Neural progenitor cell (in vitro differentiated cells): ENCODE measurements around the gene B3GNT9.

Experiments used
- EZH2 ChIP-seq: fragments of 200-600 bp; sonication (generic); IDR thresholded peaks from 2 replicates; pipeline ENCODE4 v1.6.1; 2017; ENCODE audit warnings: antibody characterized with exemption, mild to moderate bottlenecking, moderate library complexity
- EZH2phosphoT487 ChIP-seq: fragments of 200-600 bp; sonication (generic); IDR thresholded peaks from 2 replicates; pipeline ENCODE4 v1.6.1; 2017; ENCODE audit warnings: antibody characterized with exemption
- TF ChIP-seq, protein P1 (sequence below): fragments of 200-600 bp; sonication (generic); IDR thresholded peaks from 2 replicates; pipeline ENCODE4 v1.5.1; 2017; ENCODE audit warnings: antibody characterized with exemption, mild to moderate bottlenecking

DNA sequence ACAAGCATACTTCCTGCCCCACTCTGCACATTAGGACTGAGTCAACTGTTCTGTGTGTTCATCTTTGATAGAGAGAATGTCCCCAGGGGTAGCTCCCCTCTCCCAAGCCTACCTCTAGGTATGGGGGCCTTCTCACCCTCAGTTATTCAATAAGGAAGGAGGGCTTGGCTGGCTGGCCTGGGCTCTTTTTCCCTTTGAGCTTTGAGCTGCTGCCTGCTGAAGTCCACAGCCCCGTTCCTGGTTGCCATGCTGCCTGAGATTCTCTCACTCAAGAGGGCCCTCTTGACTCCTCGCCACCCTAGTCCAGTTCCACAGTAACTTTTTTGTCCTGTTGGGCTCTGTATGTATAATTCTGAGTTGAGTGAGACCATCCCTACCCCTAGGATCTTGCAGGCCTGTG, 5.1 kb downstream of the B3GNT9 start:
- TF ChIP-seq, protein P1, sequence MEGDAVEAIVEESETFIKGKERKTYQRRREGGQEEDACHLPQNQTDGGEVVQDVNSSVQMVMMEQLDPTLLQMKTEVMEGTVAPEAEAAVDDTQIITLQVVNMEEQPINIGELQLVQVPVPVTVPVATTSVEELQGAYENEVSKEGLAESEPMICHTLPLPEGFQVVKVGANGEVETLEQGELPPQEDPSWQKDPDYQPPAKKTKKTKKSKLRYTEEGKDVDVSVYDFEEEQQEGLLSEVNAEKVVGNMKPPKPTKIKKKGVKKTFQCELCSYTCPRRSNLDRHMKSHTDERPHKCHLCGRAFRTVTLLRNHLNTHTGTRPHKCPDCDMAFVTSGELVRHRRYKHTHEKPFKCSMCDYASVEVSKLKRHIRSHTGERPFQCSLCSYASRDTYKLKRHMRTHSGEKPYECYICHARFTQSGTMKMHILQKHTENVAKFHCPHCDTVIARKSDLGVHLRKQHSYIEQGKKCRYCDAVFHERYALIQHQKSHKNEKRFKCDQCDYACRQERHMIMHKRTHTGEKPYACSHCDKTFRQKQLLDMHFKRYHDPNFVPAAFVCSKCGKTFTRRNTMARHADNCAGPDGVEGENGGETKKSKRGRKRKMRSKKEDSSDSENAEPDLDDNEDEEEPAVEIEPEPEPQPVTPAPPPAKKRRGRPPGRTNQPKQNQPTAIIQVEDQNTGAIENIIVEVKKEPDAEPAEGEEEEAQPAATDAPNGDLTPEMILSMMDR, result no peak
- TF ChIP-seq EZH2 (no peak), EZH2phosphoT487 (no peak)
